ENCODE data around the gene FHOD1. TPM values are rescaled to one million over a fixed set of nuclear protein-coding genes. Genes with fewer than 3 reads are reported as not detected.

FHOD1 gene
- total and polyA plus RNA-seq, 2 of the 4 experiments (the other 2 are of a cell fraction), result 13.8 to 64.0 TPM

DNA sequence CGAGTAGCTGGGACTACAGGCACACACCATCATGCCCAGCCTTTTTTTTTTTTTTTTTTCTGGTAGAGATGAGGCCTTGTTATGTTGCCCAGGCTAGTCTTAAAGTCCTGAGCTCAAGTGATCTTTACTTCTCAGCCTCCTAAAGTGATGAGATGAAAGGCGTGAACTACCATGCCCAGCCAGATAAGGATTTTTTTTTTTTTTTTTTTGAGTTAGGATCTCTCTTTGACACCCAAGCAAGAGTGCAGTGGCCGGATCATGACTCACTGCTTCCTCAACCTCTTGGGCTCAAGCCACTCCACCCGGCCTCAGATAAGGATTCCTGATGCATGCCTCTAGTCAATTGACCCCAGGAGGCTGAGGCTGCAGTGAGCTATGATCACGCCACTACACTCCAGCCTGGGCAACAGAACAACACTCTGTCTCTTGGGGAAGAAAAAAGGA lies 20.9 kb upstream of the FHOD1 start:
- dilution Hi-C loops (cut with HindIII; ENCODE audit: low sequenced_read_pairs, unreplicated experiment), result no loop called here
- no peak overlapping the region for H3K56ac ChIP-seq (ENCODE audit: extremely low read depth, insufficient read depth, low read length)
- peaks cover 10% of the 10 kb centered on the region; the same call in 1 of the 2 replicates for H3K9me1 ChIP-seq (ENCODE audit: insufficient read depth, low read length)
- BruUV-seq (replicated peaks), result no TSS peak
- no peak overlapping the region for H3K4me3 ChIP-seq (ENCODE audit: insufficient read depth, low read depth, low read length)
- no peak overlapping the region for H2AK9ac ChIP-seq (replicated peaks; ENCODE audit: low read depth, low read length, poor library complexity)
- peak overlapping the region; percentile 43; the same call in 1 of the 3 replicates for H2BK15ac ChIP-seq (ENCODE audit: low read depth, low read length)
- peak overlapping the region; percentile 33; the same call in 1 of the 2 replicates for H3K4ac ChIP-seq (ENCODE audit: low read depth, low read length)
- H2BK5ac ChIP-seq (ENCODE audit: low read depth, low read length, poor library complexity, severe bottlenecking), result peak overlapping the region; percentile 39
- peak overlapping the region; percentile 57 for H2BK120ac ChIP-seq (ENCODE audit: low read depth, low read length)
- H3K4me1 ChIP-seq (ENCODE audit: control insufficient read depth, insufficient read depth, low read length), result peaks cover 7% of the 10 kb centered on the region
- peak overlapping the region; percentile 13; the same call in 1 of the 2 replicates for H2BK20ac ChIP-seq (ENCODE audit: low read depth, low read length)
- peak; percentile 33; the same call in 1 of the 2 replicates for TF ChIP-seq SMC3 (IDR thresholded peaks at IDR 0.05; ENCODE audit: low read depth, low read length)
- TF ChIP-seq, protein P1, sequence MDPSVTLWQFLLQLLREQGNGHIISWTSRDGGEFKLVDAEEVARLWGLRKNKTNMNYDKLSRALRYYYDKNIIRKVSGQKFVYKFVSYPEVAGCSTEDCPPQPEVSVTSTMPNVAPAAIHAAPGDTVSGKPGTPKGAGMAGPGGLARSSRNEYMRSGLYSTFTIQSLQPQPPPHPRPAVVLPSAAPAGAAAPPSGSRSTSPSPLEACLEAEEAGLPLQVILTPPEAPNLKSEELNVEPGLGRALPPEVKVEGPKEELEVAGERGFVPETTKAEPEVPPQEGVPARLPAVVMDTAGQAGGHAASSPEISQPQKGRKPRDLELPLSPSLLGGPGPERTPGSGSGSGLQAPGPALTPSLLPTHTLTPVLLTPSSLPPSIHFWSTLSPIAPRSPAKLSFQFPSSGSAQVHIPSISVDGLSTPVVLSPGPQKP (IDR thresholded peaks at IDR 0.05; ENCODE audit: borderline replicate concordance, low read depth, low read length), result no peak
- TF ChIP-seq BHLHE40 (IDR thresholded peaks at IDR 0.05; ENCODE audit: low read depth, low read length), result peak; percentile 61
- peak; percentile 67 for TF ChIP-seq FOS (IDR thresholded peaks at IDR 0.05; ENCODE audit: low read depth, low read length)
- peak; percentile 30 for TF ChIP-seq RAD21 (IDR thresholded peaks at IDR 0.05; ENCODE audit: low read length)
- no peak for TF ChIP-seq CEBPB (IDR thresholded peaks at IDR 0.05; ENCODE audit: low read depth, low read length)
- no peak for TF ChIP-seq RCOR1 (IDR thresholded peaks at IDR 0.05; ENCODE audit: insufficient replicate concordance, low read length)
- TF ChIP-seq, protein P2, sequence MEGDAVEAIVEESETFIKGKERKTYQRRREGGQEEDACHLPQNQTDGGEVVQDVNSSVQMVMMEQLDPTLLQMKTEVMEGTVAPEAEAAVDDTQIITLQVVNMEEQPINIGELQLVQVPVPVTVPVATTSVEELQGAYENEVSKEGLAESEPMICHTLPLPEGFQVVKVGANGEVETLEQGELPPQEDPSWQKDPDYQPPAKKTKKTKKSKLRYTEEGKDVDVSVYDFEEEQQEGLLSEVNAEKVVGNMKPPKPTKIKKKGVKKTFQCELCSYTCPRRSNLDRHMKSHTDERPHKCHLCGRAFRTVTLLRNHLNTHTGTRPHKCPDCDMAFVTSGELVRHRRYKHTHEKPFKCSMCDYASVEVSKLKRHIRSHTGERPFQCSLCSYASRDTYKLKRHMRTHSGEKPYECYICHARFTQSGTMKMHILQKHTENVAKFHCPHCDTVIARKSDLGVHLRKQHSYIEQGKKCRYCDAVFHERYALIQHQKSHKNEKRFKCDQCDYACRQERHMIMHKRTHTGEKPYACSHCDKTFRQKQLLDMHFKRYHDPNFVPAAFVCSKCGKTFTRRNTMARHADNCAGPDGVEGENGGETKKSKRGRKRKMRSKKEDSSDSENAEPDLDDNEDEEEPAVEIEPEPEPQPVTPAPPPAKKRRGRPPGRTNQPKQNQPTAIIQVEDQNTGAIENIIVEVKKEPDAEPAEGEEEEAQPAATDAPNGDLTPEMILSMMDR (conservative IDR thresholded peaks at IDR 0.05; ENCODE audit: low read depth, low read length), result no peak
- peak; percentile 52; the same call in 1 of the 2 replicates for TF ChIP-seq MXI1 (IDR thresholded peaks at IDR 0.05; ENCODE audit: borderline replicate concordance, low read depth, low read length)
- TF ChIP-seq MAZ (IDR thresholded peaks at IDR 0.05; ENCODE audit: borderline replicate concordance, low read depth, low read length), result peak; percentile 32; the same call in 1 of the 2 replicates
- TF ChIP-seq MAFK (IDR thresholded peaks at IDR 0.05; ENCODE audit: low read depth, low read length), result no peak
- TF ChIP-seq, protein P3, sequence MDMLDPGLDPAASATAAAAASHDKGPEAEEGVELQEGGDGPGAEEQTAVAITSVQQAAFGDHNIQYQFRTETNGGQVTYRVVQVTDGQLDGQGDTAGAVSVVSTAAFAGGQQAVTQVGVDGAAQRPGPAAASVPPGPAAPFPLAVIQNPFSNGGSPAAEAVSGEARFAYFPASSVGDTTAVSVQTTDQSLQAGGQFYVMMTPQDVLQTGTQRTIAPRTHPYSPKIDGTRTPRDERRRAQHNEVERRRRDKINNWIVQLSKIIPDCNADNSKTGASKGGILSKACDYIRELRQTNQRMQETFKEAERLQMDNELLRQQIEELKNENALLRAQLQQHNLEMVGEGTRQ (IDR thresholded peaks at IDR 0.05; ENCODE audit: low read depth, low read length), result no peak
- no peak overlapping the region for H3K4me2 ChIP-seq (ENCODE audit: low read depth, low read length)
- ATAC-seq (ENCODE audit: low read depth) (peak; percentile 97), DNase-seq (peak; percentile 93)
- intact Hi-C loops (cut with micrococcal nuclease), result no loop called here
- in situ Hi-C loops (cut with MboI; ENCODE audit: low sequenced_read_pairs), result no loop called here
- H3K27ac ChIP-seq (ENCODE audit: insufficient read depth, low read length), result no peak overlapping the region
- ChIA-PET CTCF (no interaction called here), POLR2A (ENCODE audit: unreplicated experiment) (interaction anchor here (0.7 kb wide), 1 partner anchor 115 kb away, joined by 7 read pairs; no protein-coding TSS in a partner anchor)
- WGBS, 2 experiments (ENCODE audit: extremely low coverage in 2 of 2, insufficient read length in 1 of 2), result no CpG with 5 or more reads among the region's 5 CpGs
- peak overlapping the region; percentile 0; the same call in 1 of the 2 replicates for H2AK5ac ChIP-seq (ENCODE audit: low read depth, low read length)
- no peak overlapping the region for H2AFZ ChIP-seq (replicated peaks; ENCODE audit: low read length, poor library complexity)
- H3K18ac ChIP-seq (ENCODE audit: low read depth, low read length), result peak overlapping the region; percentile 30; the same call in 1 of the 2 replicates
- peaks cover 6% of the 10 kb centered on the region for H3K36me3 ChIP-seq (ENCODE audit: control insufficient read depth, insufficient read depth, low read length)
- H4K5ac ChIP-seq (ENCODE audit: low read depth, low read length), result no peak overlapping the region
- H3K27me3 ChIP-seq (ENCODE audit: control insufficient read depth, insufficient read depth, low read length), result no peaks in the 10 kb centered on the region
- no peaks in the 10 kb centered on the region for H4K20me1 ChIP-seq (ENCODE audit: insufficient read depth, low read length)
- no peaks in the 10 kb centered on the region for H3K9me3 ChIP-seq (ENCODE audit: control insufficient read depth, insufficient read depth, low read length)
- H3K79me1 ChIP-seq (ENCODE audit: low read depth in 1 of 2, low read length in 2 of 2), result peaks cover 0 to 4% of the 10 kb centered on the region in 2 experiments; a peak in 1 of 4 replicates
- H3K23ac ChIP-seq (ENCODE audit: low read depth, low read length), result no peak overlapping the region
- no peak overlapping the region for H3K9ac ChIP-seq (ENCODE audit: low read depth, low read length)
- H3K14ac ChIP-seq (replicated peaks; ENCODE audit: low read depth, low read length), result no peak overlapping the region
- no peak overlapping the region for H4K8ac ChIP-seq (ENCODE audit: low read depth in 2 of 2, low read length in 2 of 2)
- no peak overlapping the region for H4K91ac ChIP-seq (ENCODE audit: insufficient read depth, low read depth, low read length)
